Esophagus muscularis mucosa (tissue), 4 donors: ENCODE measurements around the gene CELF2. TPM values are rescaled to one million over a fixed set of nuclear protein-coding genes. Genes with fewer than 3 reads are reported as not detected.

Source experiments
- DNase-seq: peaks from one replicate; pipeline ENCODE4 v3.0.0-alpha.2; 2017; ENCODE audit errors: extremely low spot score
- H3K27ac ChIP-seq, 4 donors: fragments of 200-600 bp; sonication (generic); replicated peaks in 1 of 4; 1 replicate in 3 of 4; 2 replicates in 1 of 4; pipeline ENCODE4 v1.5.1; 2016 to 2019; ENCODE audit warnings: mild to moderate bottlenecking in 1 of 4
- H3K27me3 ChIP-seq, 4 donors: fragments of 200-600 bp; sonication (generic); one replicate each; pipeline versions ENCODE4 v1.5.1 to v1.6.0; 2016 to 2019
- H3K36me3 ChIP-seq, 4 donors: fragments of 200-600 bp; sonication (generic); one replicate each; pipeline ENCODE4 v1.5.1; 2016 to 2019
- H3K4me1 ChIP-seq, 4 donors: fragments of 200-600 bp; sonication (generic); one replicate each; pipeline ENCODE4 v1.5.1; 2016 to 2019
- H3K4me3 ChIP-seq, 4 donors: fragments of 200-600 bp; sonication (generic); 1 replicate in 2 of 4; 2 replicates in 2 of 4; pipeline ENCODE4 v1.5.1; 2016 to 2019; ENCODE audit warnings: mild to moderate bottlenecking in 4 of 4, moderate library complexity in 1 of 4
- H3K9me3 ChIP-seq, 4 donors: fragments of 200-600 bp; sonication (generic); 1 replicate in 3 of 4; 2 replicates in 1 of 4; pipeline ENCODE4 v1.5.1; 2016 to 2019
- CTCF ChIP-seq, 3 experiments: fragments of 200-600 bp in 2 of 3; fragments of 450-650 bp in 1 of 3; sonication (generic) in 2 of 3; IDR thresholded peaks; one replicate each; pipeline ENCODE4 v1.5.1; 2017 to 2019; ENCODE audit warnings: antibody characterized with exemption in 3 of 3, mild to moderate bottlenecking in 2 of 3, moderate library complexity in 1 of 3
- EP300 ChIP-seq: sonication (generic); formaldehyde crosslinking; IDR thresholded peaks from one replicate; pipeline ENCODE4 v1.6.1; 2017; ENCODE audit warnings: antibody characterized with exemption
- POLR2A ChIP-seq: fragments of 450-650 bp; IDR thresholded peaks from one replicate; pipeline ENCODE4 v1.6.1; 2017; ENCODE audit warnings: antibody characterized with exemption, moderate library complexity, mild to moderate bottlenecking, low read depth
- POLR2AphosphoS5 ChIP-seq, 2 donors: sonication (generic); formaldehyde crosslinking; IDR thresholded peaks; one replicate each; pipeline ENCODE4 v1.6.1; 2017; ENCODE audit warnings: antibody characterized with exemption in 2 of 2
- WGBS: methylation state at CpG from one replicate; pipeline ENCODE4 v1.1.5; 2018; 5-methylcytosine and 5-hydroxymethylcytosine counted together
- intact Hi-C: fragments of 100-400 bp; cut with DNase I; formaldehyde crosslinking; loops from one replicate; pipeline ENCODE4 v1.15.1; 2023
- total RNA-seq, 4 donors: library from RNA; depleted of rRNA; stranded (reverse); fragments of >200 nt; gene quantifications; one replicate each; pipeline versions ENCODE4 v1.1.0 to v1.2.1, GENCODE V29; 2016

Gene CELF2
- total RNA-seq, 4 donors from 2014 or later = 81.8 to 128 (median 104) TPM

DNA sequence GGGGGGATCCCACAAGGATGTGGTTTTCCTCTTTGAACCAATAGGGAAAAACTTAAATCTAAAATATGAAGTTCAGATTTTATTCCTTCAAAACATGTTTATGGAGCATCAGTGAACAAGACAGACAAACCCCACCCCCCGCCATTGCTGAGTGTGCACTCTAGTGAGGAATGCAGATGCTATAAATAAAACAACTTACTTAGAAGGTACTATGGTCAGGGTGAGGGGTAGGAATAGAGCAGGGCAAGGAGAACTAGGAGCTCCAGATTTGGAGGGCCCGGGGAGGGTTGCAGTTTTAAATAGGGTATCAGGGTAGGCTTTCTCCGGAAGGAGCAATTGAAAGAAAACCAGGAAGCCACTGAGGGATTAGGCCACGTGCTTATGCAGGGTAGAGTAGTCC, 47.9 kb downstream of the CELF2 start:
- DNase-seq = no peak
- Histone ChIP-seq H3K36me3 (no peaks in the 10 kb centered on the region), H3K9me3 (no peaks in the 10 kb centered on the region), H3K27me3 (no peaks in the 10 kb centered on the region), H3K4me3 (no peak overlapping the region), H3K4me1 (peaks cover 13 to 47% (median 23%) of the 10 kb centered on the region in 4 donors), H3K27ac (no peak overlapping the region)
- TF ChIP-seq CTCF (IDR thresholded peaks at IDR 0.05) = no peak
- TF ChIP-seq EP300 = no peak
- no peak for TF ChIP-seq POLR2AphosphoS5 (IDR thresholded peaks at IDR 0.05)
- TF ChIP-seq POLR2A = no peak
- intact Hi-C loops = no loop called here
- WGBS = 94% methylated on average over 4 of the region's 4 CpGs

GRCh38 chr10:11066520-11066919, 48.8 kb downstream of the CELF2 start:
- intact Hi-C loops = no loop called here
- no peaks in the 10 kb centered on the region for H3K27me3 ChIP-seq
- H3K36me3 ChIP-seq = no peaks in the 10 kb centered on the region
- H3K27ac ChIP-seq = no peak overlapping the region
- WGBS = 84% methylated on average over 4 of the region's 4 CpGs
- DNase-seq = no peak
- TF ChIP-seq POLR2AphosphoS5 (IDR thresholded peaks at IDR 0.05) (no peak), CTCF (IDR thresholded peaks at IDR 0.05) (no peak), POLR2A (no peak), EP300 (no peak)
- no peaks in the 10 kb centered on the region for H3K9me3 ChIP-seq
- H3K4me1 ChIP-seq = peaks cover 13 to 47% (median 23%) of the 10 kb centered on the region in 4 donors
- H3K4me3 ChIP-seq = no peak overlapping the region

GRCh38 chr10:11068861-11069633, 51.4 kb downstream of the CELF2 start:
- DNase-seq = no peak
- Histone ChIP-seq H3K27me3 (no peaks in the 10 kb centered on the region), H3K36me3 (no peaks in the 10 kb centered on the region), H3K4me1 (peaks cover 23 to 59% (median 39%) of the 10 kb centered on the region in 4 donors), H3K9me3 (no peaks in the 10 kb centered on the region), H3K27ac (no peak overlapping the region), H3K4me3 (no peak overlapping the region)
- intact Hi-C loops = no loop called here
- TF ChIP-seq POLR2AphosphoS5 (IDR thresholded peaks at IDR 0.05) (no peak), POLR2A (no peak), EP300 (no peak), CTCF (IDR thresholded peaks at IDR 0.05) (no peak)
- 89% methylated on average over 4 of the region's 4 CpGs for WGBS

- Histone ChIP-seq H3K27ac (no peak overlapping the region), H3K9me3 (no peaks in the 10 kb centered on the region), H3K27me3 (no peaks in the 10 kb centered on the region), H3K36me3 (no peaks in the 10 kb centered on the region), H3K4me3 (no peak overlapping the region), H3K4me1 (peaks cover 27 to 49% (median 37%) of the 10 kb centered on the region in 4 donors)
- 38% methylated on average over 4 of the region's 4 CpGs for WGBS
- no peak for DNase-seq
- TF ChIP-seq CTCF (IDR thresholded peaks at IDR 0.05) (no peak), POLR2AphosphoS5 (IDR thresholded peaks at IDR 0.05) (no peak), EP300 (no peak), POLR2A (no peak)
- intact Hi-C loops = no loop called here
Measured at GRCh38 chr10:11073410-11073809, 55.7 kb downstream of the CELF2 start.
